Caco-2 (cell line): ENCODE results near the gene SLC6A20. TPM values are rescaled to one million over a fixed set of nuclear protein-coding genes. Genes with fewer than 3 reads are reported as not detected.

Source experiments
- BruUV-seq: library from RNA; stranded (reverse); fragments of 400-500 nt; replicated peaks from 2 replicates; lab custom pipeline; 2021; lab: Mats Ljungman, UMichigan
- CTCF ChIA-PET: fragments of 300-600 bp; sonication (Branson Sonifier 250); formaldehyde crosslinking; loops from one replicate; lab custom pipeline; 2022; ENCODE audit warnings: antibody characterized with exemption; lab: Charles Lee
- POLR2A ChIA-PET: fragments of 300-600 bp; sonication (Branson Sonifier 250); formaldehyde crosslinking; loops from one replicate; lab custom pipeline; 2022; ENCODE audit warnings: antibody characterized with exemption; lab: Charles Lee
- DNase-seq, 2 experiments: peaks; one replicate each; pipeline versions ENCODE4 v3.0.0 to v3.0.0-alpha.2; 2020 to 2022
- H3K27me3 ChIP-seq: replicated peaks from 2 replicates; pipeline ENCODE4 v1.6.0; 2011; ENCODE audit warnings: low read length; ENCODE audit not compliant: control insufficient read depth, insufficient read depth
- H3K36me3 ChIP-seq: 2 replicates; pipeline ENCODE4 v1.5.1; 2011; ENCODE audit warnings: low read length; ENCODE audit not compliant: control insufficient read depth, insufficient read depth
- H3K4me1 ChIP-seq: fragments of 250-450 bp; sonication (Bioruptor Pico); 2 replicates; pipeline ENCODE4 v1.5.1; 2020; ENCODE audit warnings: mild to moderate bottlenecking
- H3K4me3 ChIP-seq: 2 replicates; pipeline ENCODE4 v1.5.1; 2011; ENCODE audit warnings: low read depth, mild to moderate bottlenecking, control low read depth, low read length
- H3K9me3 ChIP-seq: fragments of 250-450 bp; sonication (Bioruptor Pico); 2 replicates; pipeline ENCODE4 v1.5.1; 2020; ENCODE audit warnings: mild to moderate bottlenecking, moderate library complexity
- H3K27ac Mint-ChIP-seq: one replicate; pipeline ENCODE4 v1.8.0; 2022; ENCODE audit warnings: mixed read lengths; ENCODE audit not compliant: unreplicated experiment
- H3K27me3 Mint-ChIP-seq: one replicate; pipeline ENCODE4 v1.8.0; 2022; ENCODE audit warnings: mixed read lengths; ENCODE audit not compliant: insufficient read depth, unreplicated experiment
- H3K36me3 Mint-ChIP-seq: one replicate; pipeline ENCODE4 v1.8.0; 2022; ENCODE audit warnings: mild to moderate bottlenecking, mixed read lengths; ENCODE audit not compliant: insufficient read depth, unreplicated experiment
- H3K4me1 Mint-ChIP-seq: one replicate; pipeline ENCODE4 v1.8.0; 2022; ENCODE audit warnings: low read depth, mixed read lengths; ENCODE audit not compliant: unreplicated experiment
- H3K4me3 Mint-ChIP-seq: one replicate; pipeline ENCODE4 v1.8.0; 2022; ENCODE audit warnings: mild to moderate bottlenecking, moderate library complexity, mixed read lengths; ENCODE audit not compliant: unreplicated experiment
- H3K9me3 Mint-ChIP-seq: one replicate; pipeline ENCODE4 v1.8.0; 2022; ENCODE audit warnings: mixed read lengths; ENCODE audit not compliant: unreplicated experiment
- CTCF ChIP-seq, 2 experiments: fragments of 200-600 bp in 1 of 2; IDR thresholded peaks; 1 replicate in 1 of 2; 2 replicates in 1 of 2; pipeline versions ENCODE4 v1.5.1 to v1.8.0; 2011 to 2022; ENCODE audit warnings: antibody characterized with exemption in 1 of 2, control low read depth in 1 of 2, inconsistent platforms in 1 of 2, low read depth in 1 of 2, low read length in 1 of 2, mild to moderate bottlenecking in 1 of 2, moderate library complexity in 1 of 2; ENCODE audit not compliant: insufficient read depth in 1 of 2, severe bottlenecking in 1 of 2, unreplicated experiment in 1 of 2
- intact Hi-C: fragments of 100-400 bp; cut with micrococcal nuclease; formaldehyde crosslinking; loops from one replicate; pipeline ENCODE4 v1.10.0; 2022; ENCODE audit not compliant: unreplicated experiment
- total RNA-seq: library from RNA; stranded (reverse); gene quantifications from 2 replicates; pipeline ENCODE4 v1.2.3, GENCODE V29; 2022

The SLC6A20 gene
- total RNA-seq, 1 experiment from 2014 or later = 0.39 TPM

- no peaks in the 10 kb centered on the region for H3K36me3 ChIP-seq
- H3K4me1 ChIP-seq = peaks cover 15% of the 10 kb centered on the region
- no peak for TF ChIP-seq CTCF (IDR thresholded peaks at IDR 0.05; ENCODE audit: insufficient read depth in 1 of 2, low read depth in 1 of 2, low read length in 1 of 2, severe bottlenecking in 1 of 2, unreplicated experiment in 1 of 2)
- intact Hi-C loops = no loop called here
- Mint-ChIP-seq H3K27me3 (no peaks in the 10 kb centered on the region), H3K36me3 (no peaks in the 10 kb centered on the region), H3K9me3 (no peaks in the 10 kb centered on the region), H3K27ac (no peak overlapping the region), H3K4me1 (peaks cover 7% of the 10 kb centered on the region), H3K4me3 (no peak overlapping the region)
- ChIA-PET CTCF (no interaction called here), POLR2A (no interaction called here)
- BruUV-seq = no TSS peak
- H3K27me3 ChIP-seq = no peaks in the 10 kb centered on the region
- DNase-seq = peak in 1 of 2 experiments; percentile 13
- H3K4me3 ChIP-seq = no peak overlapping the region
- no peaks in the 10 kb centered on the region for H3K9me3 ChIP-seq
These were observed 18.5 kb downstream of the SLC6A20 start for GRCh38 chr3:45777746-45778386.

GRCh38 chr3:45777111-45777745 is 19.1 kb downstream of the SLC6A20 start:
- intact Hi-C loops = no loop called here
- H3K27me3 Mint-ChIP-seq = no peaks in the 10 kb centered on the region
- peak in 1 of 2 experiments; percentile 20 for DNase-seq
- H3K4me3 ChIP-seq = no peak overlapping the region
- no peaks in the 10 kb centered on the region for H3K36me3 Mint-ChIP-seq
- POLR2A ChIA-PET = no interaction called here
- peaks cover 7% of the 10 kb centered on the region for H3K4me1 Mint-ChIP-seq
- CTCF ChIA-PET = no interaction called here
- H3K9me3 Mint-ChIP-seq = no peaks in the 10 kb centered on the region
- no peaks in the 10 kb centered on the region for H3K9me3 ChIP-seq
- BruUV-seq = no TSS peak
- peaks cover 15% of the 10 kb centered on the region for H3K4me1 ChIP-seq
- H3K27me3 ChIP-seq = no peaks in the 10 kb centered on the region
- no peak for TF ChIP-seq CTCF (IDR thresholded peaks at IDR 0.05; ENCODE audit: insufficient read depth in 1 of 2, low read depth in 1 of 2, low read length in 1 of 2, severe bottlenecking in 1 of 2, unreplicated experiment in 1 of 2)
- no peak overlapping the region for H3K27ac Mint-ChIP-seq
- H3K36me3 ChIP-seq = no peaks in the 10 kb centered on the region
- no peak overlapping the region for H3K4me3 Mint-ChIP-seq

GRCh38 chr3:45776611-45777010 is 19.7 kb downstream of the SLC6A20 start:
- ChIA-PET CTCF (no interaction called here), POLR2A (no interaction called here)
- peak in 1 of 2 experiments; percentile 18 for DNase-seq
- TF ChIP-seq CTCF (IDR thresholded peaks at IDR 0.05; ENCODE audit: insufficient read depth in 1 of 2, low read depth in 1 of 2, low read length in 1 of 2, severe bottlenecking in 1 of 2, unreplicated experiment in 1 of 2) = no peak
- Mint-ChIP-seq H3K36me3 (no peaks in the 10 kb centered on the region), H3K9me3 (no peaks in the 10 kb centered on the region), H3K4me3 (no peak overlapping the region), H3K27ac (no peak overlapping the region), H3K27me3 (no peaks in the 10 kb centered on the region), H3K4me1 (peaks cover 7% of the 10 kb centered on the region)
- H3K9me3 ChIP-seq = no peaks in the 10 kb centered on the region
- intact Hi-C loops = no loop called here
- H3K4me1 ChIP-seq = peaks cover 15% of the 10 kb centered on the region
- H3K27me3 ChIP-seq = no peaks in the 10 kb centered on the region
- no peaks in the 10 kb centered on the region for H3K36me3 ChIP-seq
- H3K4me3 ChIP-seq = no peak overlapping the region
- no TSS peak for BruUV-seq
